ENCODE data around the gene SCARB1. TPM values are rescaled to one million over a fixed set of nuclear protein-coding genes. Genes with fewer than 3 reads are reported as not detected.

SCARB1 gene
- total RNA-seq, 1 experiment from 2014 or later = 27.3 TPM

DNA sequence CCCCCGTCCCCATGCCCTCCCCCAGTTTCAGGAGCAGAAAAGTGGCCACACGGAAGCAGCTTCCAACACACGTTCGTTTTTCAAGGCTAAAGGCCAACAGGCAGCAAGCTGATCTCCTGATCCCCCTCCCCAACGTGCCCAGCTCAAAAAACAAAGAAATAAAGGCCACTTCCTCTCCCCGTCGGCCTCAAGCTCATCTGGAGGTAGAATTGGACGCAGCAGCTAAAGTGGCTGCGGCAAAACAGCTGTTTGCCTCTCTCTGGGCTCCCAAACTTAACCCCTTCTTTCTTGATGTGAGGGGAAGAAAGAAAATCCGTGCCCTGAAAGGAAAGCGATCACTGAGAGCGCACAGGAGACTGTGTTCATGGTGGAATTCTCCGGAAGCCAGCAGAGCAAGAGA is 66.3 kb downstream of the SCARB1 start:
- DNase-seq (ENCODE audit: low spot score) = no peak

DNA sequence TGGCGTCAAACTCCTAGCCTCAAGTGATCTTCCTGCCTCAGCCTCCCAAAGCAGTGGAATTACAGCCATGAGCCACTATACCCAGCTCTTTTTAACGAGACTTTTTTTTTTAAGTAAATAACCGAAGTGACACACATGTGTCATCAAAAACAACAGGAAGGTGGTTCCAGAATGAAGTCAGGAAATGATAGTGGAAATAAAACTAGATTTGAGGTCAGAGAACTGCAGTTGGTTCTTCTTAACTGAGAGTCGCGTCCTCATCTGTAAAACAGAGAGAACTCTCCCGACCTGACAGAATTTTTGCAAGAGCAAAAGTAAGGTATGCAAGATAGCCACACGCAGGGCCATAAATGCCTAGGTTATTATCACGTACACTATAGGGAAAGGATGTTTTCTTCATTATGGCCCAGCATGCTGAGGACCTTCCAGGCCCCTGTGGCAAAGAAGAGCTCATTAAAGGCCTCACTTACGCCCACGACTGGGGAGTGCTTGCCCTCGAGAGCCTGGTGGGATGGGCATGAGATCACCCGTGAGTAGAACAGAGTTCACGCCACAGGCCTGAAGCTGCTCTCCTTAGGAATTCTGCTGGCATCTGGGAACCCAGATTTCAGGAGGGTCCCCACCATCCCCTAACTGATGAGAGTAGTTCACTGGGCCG is 67.2 kb downstream of the SCARB1 start:
- no peak for DNase-seq (ENCODE audit: low spot score)

DNA sequence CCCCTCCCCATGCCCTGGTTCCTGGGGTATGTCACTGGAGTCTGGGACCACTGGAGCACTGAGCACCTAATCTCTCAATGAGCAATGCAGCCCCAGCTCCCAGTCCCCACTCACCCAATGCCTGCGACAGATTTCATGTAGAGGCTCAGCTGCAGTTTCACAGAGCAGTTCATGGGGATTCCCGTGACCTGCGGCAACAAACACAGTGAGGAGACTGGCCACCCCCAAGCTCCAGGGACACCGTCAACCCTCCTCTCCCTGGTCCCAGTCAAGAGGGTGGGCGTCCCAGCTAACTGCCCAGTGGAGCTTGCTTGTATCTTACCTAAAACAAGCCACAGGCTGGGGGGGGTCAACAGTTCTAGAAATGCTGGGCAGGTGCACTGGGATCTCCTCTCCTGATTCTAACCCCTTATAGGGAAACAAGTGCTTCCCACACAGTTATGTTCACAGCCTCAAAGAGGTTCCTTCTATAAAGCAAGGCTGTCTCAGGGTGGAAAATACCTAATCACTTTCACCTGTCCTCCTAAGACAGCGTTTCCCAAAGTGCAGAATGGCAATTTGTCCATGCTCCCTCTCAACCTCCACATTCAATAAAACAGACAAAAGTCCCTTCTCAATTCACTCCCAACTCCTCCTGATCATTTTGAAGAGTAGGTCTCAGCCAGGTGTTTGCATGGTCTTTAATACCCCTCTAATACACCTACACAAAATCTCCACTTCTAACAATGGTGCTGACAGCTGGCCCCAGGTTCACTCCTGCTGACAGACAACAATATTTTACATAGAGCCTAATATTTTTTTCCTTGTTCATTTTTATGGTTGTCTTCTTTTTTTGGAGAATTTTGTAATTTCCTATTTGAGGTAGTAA is 68.3 kb downstream of the SCARB1 start:
- no peak for DNase-seq (ENCODE audit: low spot score)

DNA sequence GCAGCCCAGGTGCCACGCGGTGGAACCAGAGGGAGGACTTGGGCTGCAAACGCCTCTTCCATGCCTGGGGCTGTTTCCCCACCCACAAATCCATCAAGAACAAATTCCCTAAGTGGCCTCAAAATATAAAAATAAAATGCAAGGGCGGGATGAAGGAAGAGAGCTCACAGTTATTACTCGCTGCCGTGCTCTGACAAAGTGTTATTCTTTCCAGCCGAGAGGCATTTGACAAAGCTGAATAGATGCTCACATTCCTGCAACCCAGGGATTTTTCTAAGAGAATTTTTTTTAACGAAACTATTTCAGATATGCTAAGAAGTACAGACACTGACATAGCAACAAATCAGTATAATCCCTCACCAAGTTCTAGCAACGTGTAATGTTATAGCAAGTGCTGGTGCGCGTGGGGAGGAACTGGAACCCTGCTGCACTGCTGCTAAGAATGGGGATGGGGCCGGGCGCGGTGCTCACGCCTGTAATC is 70.7 kb downstream of the SCARB1 start:
- no peak for DNase-seq (ENCODE audit: low spot score)

DNA sequence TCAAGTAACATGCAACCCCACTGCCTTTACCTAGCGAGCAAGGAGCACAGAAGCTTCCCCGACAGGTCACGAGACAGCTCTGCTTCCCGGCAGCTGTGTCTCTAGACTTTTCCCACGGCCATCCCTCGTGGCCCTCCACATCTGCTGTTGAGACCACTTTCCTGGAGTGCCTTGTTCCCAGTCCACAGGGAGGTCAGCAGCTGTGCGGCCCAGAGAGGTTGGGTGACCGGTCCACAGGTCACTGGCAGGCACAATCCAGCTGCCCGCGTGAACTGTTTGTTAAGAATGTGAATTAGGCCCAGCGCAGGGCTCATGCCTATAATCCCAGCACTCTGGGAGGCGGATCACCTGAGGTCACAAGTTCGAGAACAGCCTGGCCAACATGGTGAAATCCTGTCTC is 71.5 kb downstream of the SCARB1 start:
- DNase-seq (ENCODE audit: low spot score) = no peak

DNA sequence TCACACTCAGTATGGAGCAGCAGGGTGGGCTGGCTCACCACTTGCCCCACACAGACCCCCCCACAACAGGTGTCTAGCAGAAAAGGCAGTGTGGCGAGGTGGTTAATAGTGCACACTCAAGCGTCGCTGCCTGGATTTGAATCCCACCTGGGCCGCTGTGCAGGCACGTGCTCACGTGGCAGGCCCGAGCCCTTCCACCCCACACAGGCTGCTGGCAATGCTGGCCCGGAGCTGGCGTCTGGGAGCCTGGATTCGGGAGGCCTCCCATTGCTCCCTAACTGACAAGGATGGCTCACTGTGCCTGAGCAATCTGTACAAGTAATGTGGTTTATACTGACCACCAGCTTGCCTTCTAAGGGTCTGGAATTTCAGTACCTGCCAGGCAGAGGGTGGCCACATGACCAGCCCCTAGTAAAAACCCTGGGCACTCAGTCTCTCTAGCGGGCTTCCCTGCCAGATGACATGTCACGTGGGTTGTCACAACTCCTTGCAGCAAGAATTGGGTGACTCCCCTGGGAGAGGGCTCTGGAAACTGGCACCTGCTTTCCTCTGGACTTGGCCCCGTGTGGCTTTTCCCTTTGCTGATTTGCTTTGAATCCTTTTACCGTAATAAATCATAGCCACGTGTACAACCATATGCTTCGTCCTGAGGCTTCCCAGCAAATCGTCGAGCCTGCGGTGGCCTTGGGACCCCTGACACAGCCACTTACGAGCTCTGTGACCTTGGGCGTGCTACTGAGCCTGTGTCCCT is 72.8 kb downstream of the SCARB1 start:
- DNase-seq (ENCODE audit: low spot score) = no peak

DNA sequence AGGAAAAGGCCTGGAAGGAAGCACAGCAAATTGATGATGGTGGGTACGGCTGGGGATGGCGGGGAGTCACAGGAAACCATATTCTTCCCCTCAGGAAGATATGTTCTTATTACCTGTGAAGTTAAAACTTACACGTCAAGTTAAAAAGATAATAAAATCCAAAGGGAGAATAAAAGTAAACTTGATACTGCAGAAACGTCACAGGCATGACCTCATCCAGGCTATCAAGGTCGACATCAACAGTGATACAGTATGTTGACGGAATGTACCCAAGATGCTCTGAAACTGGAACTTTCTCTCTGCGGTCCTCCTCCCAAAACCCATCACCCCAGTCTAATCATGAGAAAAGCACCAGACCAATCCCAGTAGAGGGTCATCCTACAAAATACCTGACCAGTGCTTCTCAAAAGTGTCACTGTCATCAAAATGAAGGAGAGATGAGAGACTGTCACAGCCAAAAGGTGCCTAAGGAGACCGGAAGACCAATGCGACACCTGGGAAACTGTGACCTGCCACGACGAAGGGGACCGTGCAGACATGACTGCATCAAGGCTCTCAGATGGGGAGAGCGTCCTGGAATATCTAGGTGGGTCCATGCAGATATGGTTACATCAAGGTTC is 74.6 kb downstream of the SCARB1 start:
- no peak for DNase-seq (ENCODE audit: low spot score)

DNA sequence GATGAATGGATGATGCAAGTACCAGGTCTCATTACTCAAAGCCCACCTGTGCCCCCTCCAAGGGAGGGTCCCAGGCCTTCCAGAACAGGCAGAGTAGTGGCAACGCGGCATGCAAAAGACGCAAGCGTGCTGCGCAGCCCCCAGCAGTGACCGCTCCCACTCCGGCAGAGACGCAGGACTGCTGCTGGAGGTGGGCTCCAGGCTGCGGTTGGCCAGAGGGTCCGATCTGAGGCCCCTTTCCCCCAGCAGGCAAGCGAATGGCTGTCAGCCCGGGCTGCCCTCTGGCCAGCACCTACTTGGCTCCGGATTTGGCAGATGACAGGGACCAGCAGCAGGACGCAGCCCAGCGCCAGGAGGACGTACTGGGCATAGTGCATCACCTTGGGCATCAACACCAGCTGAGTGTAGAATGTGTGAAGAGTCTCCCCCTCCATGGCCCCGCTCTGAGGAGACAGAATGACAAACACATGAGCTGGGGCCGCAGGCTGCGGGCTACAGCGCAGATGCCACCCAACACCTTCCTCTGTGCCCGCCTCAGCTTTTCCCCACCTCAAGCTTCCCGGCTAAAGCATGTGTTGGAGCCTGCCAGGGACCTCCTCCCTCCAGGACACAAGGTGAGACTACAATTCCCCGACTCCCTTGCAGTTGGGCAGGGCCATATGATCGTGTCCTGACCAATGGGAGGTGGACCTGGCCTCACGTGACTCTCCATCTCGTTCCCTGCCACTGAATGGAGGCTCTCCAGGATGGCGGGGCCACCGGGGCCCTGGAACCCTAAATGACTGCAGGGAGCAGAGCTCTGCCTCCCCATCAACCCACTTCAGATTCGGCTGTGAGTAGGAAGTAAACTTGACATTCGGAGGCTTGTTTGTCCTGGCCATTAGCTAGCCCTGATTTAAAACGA is 77.4 kb downstream of the SCARB1 start:
- DNase-seq (ENCODE audit: low spot score) = peak; percentile 83

DNA sequence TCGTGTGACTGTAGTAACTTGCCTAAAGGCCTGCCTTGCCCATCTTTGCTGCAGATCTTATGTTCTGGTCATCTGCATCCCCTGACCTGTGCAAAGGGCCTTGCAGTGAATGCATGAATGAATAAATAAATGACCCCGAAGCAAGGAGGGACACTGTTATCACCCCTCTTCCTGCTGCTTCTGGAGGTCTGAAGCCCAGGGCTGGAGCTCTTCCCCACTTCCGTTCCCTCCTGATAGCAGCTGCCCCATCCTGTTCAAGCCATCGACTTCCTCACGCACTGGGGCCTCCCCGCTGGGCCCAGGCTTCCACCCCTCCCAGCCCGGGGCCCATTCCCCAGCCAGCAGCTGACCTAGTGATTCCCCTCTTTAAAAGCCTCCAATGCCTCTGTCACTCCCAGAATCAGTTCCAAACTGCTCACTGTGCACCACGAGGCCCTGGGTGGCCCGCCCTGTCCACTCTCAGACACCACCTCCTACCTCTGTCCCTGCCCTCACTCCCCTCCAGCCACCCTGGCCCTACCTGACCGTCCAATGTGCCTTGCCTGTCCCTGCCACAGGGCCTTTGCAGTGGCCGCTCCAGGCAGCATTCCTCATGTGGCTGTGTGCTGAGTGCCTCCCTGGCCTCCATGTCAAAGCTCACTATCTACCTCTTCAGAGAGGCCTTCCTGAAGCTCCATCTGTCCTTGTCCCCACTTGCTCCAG is 78.6 kb downstream of the SCARB1 start:
- no peak for DNase-seq (ENCODE audit: low spot score)

DNA sequence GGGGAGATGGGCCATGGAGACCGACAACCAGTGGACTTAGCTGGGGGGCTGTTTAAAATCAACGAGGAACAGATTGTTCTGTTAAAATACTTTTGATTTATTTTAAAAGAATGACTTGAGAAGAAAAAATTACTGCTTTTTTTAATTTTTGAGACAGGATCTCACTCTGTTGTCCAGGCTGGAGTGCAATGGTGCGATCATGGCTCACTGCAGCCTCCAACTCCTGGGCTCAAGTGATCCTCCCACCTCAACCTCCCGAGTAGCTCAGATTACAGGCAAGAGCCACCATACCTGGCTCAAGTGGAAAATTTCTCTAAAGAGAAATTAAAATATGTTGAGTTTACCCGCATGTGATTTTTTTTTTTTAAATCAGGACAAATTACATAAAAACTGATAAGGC is 80.6 kb downstream of the SCARB1 start:
- DNase-seq (ENCODE audit: low spot score) = no peak

DNA sequence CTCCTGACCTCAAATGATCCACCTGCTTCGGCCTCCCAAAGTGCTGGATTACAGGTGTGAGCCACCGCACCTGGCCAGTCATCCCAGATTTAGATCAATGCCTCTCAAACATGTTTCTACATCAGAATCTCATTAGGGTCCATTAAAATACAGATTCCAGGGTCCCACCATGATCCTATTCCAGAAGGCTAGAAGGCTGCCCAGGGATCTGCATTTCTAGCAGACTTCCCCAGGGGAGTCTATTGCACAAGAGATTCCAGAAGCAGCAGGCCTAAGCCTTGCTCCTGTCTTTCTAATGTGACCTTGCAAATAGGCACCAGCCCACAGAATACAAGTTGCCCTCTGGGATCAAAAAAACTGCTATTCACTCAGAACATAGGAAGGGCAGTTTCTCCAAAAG is 81.5 kb downstream of the SCARB1 start:
- no peak for DNase-seq (ENCODE audit: low spot score)

DNA sequence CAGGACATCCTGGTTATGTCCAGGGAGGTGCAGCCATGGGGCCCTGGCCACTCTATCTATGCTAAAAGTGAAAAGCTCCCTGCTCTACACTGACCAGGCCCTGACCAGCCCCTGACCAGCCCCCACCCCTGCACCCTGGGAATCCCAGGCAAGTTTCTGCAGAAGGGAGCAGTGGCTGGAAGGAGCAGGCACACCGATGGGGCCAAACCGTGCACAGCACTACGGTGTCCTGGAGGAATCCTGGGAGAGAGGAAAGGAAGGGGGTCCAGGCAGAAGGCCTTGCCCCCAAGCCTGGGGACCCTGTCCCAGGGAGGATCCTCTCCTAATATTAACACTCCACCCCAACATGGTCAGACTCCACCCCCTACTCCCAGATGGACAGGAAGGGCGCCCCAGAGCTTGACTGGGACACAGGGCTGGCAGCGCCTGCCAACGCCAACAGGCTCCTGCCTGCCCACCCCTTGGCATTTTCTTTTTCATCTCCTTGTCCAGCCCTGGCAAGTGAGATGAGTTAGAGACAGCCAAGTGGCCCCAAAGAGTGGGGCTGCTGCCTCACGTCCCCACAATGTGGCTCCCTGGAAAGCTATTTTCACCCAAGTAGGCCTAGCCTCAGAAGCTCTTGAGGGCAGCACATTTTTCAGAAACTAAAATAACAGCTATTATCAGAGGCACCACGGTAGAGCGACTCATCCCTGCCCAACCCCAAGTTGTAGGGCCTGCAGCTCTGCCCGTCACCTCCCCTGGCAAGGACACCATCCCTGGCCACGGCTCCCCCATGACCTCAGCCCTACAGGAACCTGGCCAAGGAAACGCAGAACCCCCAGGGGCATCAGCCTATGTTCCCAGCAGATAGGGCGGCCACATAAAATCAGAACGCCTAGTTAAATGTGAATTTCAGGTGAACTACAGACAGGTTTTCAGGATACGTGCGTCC is 82.6 kb downstream of the SCARB1 start:
- no peak for DNase-seq (ENCODE audit: low spot score)

DNA sequence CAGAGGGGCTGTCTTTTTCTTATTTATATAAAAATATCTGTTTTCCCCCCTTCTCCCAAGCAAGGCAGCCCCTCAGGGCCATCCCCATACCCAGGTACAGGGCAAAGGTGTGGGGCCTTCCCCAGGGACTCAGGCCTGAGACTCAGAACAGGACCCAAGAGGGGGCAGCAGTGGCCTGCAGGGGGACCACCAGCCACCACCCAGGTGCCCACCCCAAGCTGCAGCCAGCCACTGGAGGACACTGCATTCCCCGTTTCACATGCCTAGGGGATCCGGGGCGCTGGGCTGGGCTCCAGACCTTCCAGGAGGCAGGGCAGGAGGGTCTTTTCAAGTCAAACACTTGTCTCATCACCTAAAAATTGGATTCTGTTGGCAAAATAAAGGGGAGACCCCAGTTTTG is 83.3 kb downstream of the SCARB1 start:
- no peak for DNase-seq (ENCODE audit: low spot score)

DNA sequence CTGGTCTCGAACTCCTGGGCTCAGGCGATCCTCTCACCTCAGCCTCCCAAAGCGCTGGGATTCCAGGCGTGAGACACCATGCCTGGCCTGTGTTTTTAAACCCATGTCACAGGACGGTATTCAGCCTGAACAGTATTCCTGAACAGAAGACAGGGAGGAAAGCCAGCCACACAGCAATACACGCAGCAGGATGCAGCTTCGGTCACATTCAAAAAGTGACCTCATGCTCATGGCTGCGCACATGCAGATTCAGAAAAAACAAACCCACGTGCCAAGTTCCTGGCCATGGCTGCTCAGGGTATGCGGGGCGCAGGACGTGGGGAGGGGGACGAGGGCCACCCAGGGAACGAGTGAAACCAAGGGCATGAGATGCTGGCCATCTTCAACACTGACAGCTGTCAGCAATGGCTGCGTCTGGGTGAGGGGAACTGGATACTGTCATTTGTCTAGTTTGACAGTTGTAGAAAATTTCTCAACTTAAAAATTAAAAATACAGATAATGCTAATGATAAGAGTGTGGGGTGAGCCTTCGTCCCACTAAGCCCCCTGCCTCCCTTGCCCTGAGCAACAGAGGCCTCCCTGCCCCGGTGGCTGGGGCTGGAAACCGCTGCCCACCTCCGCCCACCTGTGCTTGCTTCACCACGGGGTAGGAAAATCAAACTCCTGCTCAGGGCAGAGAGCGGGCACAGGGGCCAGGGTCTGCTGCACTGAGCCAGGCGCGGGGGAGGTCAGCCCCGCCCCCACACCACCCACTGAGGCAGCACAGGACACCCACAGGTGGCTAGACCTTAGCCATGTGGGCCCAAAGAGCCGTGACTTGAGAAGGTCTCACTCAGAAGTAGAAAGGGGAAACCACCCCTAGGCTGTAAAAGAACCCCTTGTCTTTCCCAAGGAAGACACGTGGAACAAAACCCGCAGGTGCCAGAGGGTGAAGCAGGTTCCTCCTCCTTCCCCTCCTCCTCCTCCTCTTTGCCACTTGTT is 84.2 kb downstream of the SCARB1 start:
- DNase-seq (ENCODE audit: low spot score) = no peak

DNA sequence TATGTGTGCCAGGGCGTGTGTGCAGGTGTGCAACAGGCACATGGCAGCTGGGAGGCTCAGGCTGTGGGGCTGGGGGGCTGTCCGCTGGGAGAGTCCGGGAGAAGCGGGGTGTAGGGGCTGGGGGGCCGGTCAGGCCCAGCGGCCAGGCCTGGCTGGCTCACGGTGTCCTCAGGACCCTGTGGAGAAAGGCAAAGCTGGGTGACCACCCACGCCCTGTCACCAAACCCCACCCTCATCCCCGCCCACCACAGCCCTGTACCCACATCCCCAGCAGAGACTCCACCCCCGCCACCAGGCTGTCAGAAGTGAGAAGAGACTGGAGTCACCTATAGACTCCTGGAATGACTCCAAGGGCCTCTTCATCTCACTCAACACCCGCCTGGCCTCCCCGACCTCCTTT is 85.3 kb downstream of the SCARB1 start:
- DNase-seq (ENCODE audit: low spot score) = no peak

DNA sequence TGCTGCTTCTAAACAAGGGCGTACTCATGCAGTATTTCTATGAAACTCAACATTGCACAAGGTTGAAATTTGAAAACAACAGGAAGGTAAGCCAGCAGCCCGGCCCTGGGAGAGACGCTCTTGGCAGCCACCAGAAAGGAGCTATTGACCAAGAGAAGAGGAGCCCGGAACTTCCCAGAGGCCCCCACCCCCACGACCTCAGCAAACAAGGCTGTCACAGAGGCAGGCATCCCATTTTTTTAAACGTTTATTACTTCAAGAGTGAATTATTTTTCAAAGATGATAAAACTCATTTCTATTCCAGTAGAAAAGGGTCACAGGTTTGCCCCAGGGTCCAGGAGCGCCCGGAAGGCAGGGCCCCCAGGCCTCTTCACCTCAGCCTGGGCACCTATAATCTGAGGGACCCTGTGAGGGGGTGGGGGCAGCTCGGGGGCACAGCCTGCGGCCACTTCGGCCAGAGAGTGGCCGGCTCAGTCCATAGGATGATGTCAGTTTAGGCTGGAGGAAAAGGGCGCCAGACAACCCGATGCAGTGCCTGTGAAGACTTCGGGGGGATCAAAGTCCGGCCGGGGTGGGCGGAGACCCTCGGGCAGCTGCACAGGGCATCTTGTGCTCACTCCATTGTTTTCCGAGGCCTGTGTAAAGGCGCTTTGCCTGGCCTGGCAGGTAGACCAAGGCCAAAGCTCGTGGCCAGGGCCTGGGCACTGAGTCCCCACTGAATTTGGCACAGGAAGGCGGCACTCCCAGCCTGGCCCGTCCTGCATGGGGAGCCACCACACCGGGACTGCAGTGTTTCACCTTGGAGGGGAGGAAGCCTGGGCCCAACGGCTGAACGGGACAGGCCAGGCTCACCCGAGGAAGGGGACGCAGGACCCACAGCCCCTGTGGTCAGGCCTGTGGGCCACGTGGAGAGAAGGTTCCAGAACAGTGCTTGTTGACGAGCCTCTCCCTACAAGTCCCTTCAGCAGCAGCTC is 86.0 kb downstream of the SCARB1 start:
- no peak for DNase-seq (ENCODE audit: low spot score)

DNA sequence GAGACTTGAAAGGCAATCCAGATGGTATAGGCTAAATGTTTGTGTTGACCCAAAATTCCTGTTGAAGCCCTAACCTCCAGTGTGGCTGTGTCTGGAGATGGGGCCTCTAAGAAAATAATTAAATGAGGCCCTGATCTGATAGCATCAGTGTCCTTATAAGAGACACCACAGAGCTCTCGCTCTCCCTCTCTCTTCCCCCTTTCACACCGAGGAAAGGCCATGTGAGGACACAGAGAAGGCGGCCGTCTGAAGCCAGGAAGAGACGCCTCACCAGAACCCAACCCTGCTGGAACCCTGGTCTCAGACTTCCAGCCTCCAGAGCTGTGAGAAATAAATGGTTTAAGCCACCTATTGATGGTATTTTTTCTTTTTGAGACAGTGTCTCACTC is 87.5 kb downstream of the SCARB1 start:
- no peak for DNase-seq (ENCODE audit: low spot score)
